ENCODE data around the gene VSX1. TPM values are rescaled to one million over a fixed set of nuclear protein-coding genes. Genes with fewer than 3 reads are reported as not detected.

The VSX1 gene
- total RNA-seq: not detected in 2 replicates

GRCh38 chr20:25081730-25082497, at the start of gene VSX1:
TSS of gene VSX1 (minus strand) at chr20:25082141. CDS start at chr20:25082096, 45 bp downstream.

GRCh38 chr20:25058051-25058846, 23.7 kb downstream of the VSX1 start, which contains the start of gene ACSS1:
TSS of gene ACSS1 (minus strand) at chr20:25058139. CDS start at chr20:25058102, 37 bp downstream.

Other genes with a start within 250 kb of the VSX1 start
- not detected in 2 replicates for gene CST7, start 132.9 kb downstream of the VSX1 start, total RNA-seq
- gene APMAP, start 89.4 kb downstream of the VSX1 start, total RNA-seq: 95.4 and 99.8 TPM in 2 replicates
- 13.1 and 17.6 TPM in 2 replicates for gene ACSS1, start 24.0 kb downstream of the VSX1 start, total RNA-seq
- 56.5 and 59.4 TPM in 2 replicates for gene ENTPD6, start 113.6 kb upstream of the VSX1 start, total RNA-seq
- 85.3 and 93.9 TPM in 2 replicates for gene PYGB, start 165.9 kb upstream of the VSX1 start, total RNA-seq

Data from mammary microvascular endothelial cell (primary cell).